NCI-H1436 (cell line): Measurements from ENCODE around the gene TUBGCP4.
"Not testable (repeated sequence)": the region's sequence is repeated elsewhere in the genome, so short reads cannot be mapped to it uniquely, and the experiment has no call there.

Experiments used
- DNase-seq: peaks from one replicate; lab custom pipeline; 2025; lab: John Stamatoyannopoulos, UW

The TUBGCP4 gene, protein sequence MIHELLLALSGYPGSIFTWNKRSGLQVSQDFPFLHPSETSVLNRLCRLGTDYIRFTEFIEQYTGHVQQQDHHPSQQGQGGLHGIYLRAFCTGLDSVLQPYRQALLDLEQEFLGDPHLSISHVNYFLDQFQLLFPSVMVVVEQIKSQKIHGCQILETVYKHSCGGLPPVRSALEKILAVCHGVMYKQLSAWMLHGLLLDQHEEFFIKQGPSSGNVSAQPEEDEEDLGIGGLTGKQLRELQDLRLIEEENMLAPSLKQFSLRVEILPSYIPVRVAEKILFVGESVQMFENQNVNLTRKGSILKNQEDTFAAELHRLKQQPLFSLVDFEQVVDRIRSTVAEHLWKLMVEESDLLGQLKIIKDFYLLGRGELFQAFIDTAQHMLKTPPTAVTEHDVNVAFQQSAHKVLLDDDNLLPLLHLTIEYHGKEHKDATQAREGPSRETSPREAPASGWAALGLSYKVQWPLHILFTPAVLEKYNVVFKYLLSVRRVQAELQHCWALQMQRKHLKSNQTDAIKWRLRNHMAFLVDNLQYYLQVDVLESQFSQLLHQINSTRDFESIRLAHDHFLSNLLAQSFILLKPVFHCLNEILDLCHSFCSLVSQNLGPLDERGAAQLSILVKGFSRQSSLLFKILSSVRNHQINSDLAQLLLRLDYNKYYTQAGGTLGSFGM

DNA sequence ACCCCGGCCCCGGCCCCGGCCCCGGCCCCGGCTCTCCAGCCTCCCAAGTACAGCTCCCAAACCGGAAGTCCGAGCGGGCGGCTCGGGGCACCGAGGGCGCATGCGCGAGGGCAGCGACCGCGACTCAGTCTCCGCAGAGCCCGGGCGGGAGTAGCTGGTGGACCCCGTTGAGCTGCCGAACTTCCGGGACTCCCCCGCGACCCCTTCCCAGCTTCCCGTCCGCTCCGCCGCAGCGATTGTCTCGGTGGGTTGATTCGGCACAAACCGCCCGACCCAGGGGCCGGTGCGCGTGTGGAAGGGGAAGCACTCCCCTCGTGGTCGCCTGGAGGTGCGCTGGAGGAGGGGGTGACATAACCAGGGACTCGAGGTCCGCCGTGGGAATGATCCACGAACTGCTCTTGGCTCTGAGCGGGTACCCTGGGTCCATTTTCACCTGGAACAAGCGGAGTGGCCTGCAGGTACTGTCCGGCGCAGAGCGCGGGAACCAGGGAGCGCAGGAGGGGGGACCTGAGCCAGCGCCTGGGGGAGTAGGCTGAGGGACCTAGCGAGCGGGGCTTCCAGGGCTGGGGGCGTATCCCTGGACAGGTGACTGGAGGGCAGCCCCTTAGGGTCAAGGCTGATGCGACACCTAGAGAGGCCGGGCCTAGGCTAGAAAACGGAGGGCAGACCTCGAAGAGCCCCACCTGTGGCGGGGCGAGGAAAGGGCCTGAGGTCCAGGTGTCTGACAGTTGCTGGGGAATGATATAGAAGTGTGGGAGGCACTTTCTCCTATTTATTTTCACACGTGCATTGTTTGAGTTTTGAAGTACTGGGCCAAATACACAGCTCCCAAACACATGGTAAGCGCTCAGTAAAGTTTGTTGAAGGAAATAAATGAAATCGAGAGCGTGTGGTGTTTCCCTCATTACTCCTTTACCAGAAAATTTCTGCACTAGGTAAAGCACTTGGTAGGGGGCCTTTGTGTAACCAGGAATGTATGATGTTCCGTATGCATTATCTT lies at the start of gene TUBGCP4, which contains the start of gene ZSCAN29:
Gene TUBGCP4, plus strand, starts transcription at position 127 of the 1,000 bp plus-strand sequence. Its CDS starts 254 bp downstream, at position 381.
Gene ZSCAN29, minus strand, starts transcription at position 69 of the 1,000 bp plus-strand sequence. CDS start 1,130 bp downstream, outside the sequence.
- DNase-seq: peak; percentile 81

DNA sequence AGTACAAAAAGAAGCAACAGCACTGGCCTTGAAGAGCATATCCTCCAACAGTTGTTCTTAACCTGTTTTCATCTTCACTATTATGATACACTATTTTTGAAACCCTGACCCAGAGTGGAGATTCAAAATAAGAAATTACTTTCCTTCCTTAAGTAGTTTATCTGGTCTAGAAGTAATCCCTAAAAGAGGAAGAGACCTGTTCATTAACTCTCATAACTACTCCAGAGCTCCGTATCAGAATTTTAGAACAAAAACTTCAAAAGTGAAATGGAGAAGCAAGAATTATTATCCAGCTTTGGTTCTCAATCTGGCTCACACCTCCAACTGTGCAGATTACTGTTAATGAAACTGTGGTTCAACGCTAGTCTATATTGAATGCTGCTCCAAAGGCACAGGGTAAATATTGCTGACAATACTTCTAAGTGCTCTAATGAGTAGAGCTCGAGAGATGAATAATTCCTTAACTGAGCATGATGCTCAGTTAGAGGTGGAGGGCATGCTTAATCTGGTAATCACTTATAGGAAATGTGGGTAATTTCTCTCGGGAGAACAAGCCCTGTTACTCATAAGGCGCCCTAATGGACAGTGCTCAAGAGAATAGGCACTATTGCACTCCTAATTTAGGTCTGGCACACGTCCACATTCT lies 45.7 kb upstream of the TUBGCP4 start:
- DNase-seq: no peak

GRCh38 chr15:43329217-43329959 lies 41.5 kb upstream of the TUBGCP4 start:
- DNase-seq: no peak

DNA sequence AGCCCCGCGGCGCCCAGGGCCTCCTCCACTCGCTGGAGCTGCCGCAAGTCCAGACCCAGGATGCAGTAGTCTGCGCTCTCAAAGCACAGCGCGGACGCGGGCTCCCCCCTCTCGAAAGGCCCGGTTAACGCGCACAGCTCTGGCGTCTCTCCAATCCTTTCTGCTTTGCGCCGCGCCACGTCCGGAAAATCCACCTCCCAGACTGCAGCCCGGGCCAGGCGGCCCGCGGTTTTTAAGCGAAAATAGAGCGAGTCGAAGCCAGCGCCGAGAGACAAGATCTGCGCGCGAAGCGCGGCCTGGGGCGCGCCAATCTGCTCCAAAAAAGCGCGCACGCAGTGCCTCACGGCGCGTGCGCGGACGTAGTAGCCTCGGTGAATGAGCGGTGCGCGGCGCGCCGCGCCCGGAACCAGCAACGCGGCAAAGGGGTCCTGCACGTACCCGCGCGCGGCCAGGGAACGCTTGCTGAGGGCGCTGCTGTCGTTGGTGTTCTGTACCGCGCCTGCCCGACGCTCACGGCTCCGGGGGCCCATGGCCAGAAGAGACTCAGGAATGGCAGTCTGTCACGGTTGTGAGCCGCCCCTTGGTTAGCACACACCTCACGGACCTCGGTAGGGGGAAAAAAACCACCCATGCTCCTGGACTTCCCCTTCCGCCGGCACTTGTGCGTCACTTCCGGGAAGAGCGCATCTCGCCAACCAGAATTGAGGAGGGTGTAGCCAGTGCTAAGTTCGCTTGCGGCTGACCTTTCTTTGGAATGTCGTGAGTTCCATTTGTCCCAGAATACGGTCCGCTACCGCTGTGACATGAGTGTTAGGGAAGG lies 40.7 kb upstream of the TUBGCP4 start, which contains the start of gene LCMT2:
Gene LCMT2, minus strand, starts transcription at position 614 of the 820 bp plus-strand sequence. Its CDS starts 84 bp downstream, at position 530.
- DNase-seq: peak; percentile 85

GRCh38 chr15:43330780-43331087 lies 40.2 kb upstream of the TUBGCP4 start:
- DNase-seq: no peak

DNA sequence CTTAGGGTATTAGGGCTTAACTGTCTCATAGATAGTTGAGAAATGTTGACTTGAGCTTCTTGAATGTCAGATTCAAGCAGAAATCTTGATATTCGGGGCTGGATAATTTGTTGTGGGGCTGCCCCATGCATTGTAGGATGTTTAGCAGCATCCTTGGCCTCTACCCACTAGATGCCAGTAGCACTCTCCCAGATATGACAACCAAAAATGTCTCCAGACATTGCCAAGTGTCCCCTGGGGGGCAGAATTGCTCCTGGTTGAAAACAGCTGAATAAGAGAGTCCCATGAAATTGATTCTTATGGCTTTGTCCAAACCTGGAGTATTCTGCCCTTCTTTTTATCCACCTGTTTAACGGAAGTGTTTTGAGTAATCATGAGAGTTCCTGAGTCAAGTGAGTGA lies 24.6 kb upstream of the TUBGCP4 start:
- DNase-seq: no peak

DNA sequence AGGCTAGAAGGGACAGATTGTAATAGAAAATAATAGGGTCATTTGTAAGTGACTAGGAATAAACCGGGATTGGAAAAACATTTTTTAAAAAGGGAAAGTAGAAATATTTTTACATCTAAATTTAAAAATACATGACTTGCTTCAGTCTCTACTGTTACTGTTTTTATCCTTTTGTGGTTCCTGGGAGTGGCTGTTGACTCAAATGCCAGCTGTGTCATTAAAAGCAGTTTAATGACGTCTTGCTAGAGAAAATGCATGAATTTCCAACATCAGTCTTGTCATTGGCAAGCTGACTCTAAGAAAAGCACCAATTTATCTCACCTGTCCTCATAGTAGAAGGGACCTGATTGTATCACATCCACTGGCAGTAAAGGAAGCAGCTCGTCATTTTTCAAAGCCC lies 23.8 kb upstream of the TUBGCP4 start:
- DNase-seq: no peak

GRCh38 chr15:43352693-43353382 lies 18.1 kb upstream of the TUBGCP4 start:
- no peak for DNase-seq

DNA sequence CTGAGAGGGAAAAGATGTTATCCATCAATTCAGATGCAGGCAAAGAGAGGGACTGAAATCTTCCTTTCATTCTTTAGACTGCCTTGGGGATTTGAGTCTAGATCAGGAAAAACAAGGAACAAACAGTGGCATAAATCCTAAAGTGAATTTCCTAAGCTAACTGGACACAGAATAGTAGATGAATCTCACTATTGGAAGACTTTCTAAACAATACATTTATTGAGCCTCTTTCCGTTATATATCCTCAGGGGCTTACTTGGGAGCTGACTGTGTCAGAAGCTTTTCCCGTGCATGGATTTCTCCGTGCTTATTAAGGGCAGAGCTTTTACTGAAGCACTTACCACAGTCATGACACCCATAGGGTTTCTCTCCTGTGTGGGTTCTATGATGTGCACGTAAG lies 10.1 kb upstream of the TUBGCP4 start:
- DNase-seq: no peak

DNA sequence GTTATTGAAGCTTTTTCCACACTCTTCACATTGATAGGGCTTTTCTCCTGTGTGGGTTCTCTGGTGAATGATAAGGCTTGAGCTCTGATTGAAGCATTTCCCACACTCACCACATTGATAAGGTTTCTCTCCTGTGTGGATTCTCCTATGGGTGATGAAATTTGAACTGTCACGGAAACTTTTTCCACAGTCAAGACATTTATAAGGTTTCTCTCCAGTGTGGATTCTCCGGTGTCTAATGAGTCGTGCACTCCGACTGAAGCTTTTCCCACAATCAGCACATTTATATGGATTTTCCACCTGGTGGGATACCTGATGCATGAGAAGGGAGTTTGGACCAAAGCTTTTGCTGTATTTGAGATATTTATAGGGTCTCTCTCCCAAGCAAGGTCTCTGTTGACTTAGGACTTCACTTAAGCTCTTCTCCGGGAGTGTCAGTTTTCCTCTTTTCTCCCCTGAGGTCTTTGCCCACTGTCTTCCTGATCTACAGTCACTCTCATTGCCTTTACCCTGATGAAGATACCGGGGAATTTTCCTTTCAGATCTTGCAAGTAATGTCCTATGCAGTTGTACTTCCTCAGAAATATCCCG lies 9.5 kb upstream of the TUBGCP4 start:
- no peak for DNase-seq

GRCh38 chr15:43370310-43370974 lies 459 bp upstream of the TUBGCP4 start:
- DNase-seq: peak; percentile 1

GRCh38 chr15:43376017-43376705 lies 5.3 kb downstream of the TUBGCP4 start:
- DNase-seq: peak; percentile 2

GRCh38 chr15:43378601-43379000 lies 7.7 kb downstream of the TUBGCP4 start:
- DNase-seq: no peak

GRCh38 chr15:43382310-43382709 lies 11.4 kb downstream of the TUBGCP4 start:
- no peak for DNase-seq

DNA sequence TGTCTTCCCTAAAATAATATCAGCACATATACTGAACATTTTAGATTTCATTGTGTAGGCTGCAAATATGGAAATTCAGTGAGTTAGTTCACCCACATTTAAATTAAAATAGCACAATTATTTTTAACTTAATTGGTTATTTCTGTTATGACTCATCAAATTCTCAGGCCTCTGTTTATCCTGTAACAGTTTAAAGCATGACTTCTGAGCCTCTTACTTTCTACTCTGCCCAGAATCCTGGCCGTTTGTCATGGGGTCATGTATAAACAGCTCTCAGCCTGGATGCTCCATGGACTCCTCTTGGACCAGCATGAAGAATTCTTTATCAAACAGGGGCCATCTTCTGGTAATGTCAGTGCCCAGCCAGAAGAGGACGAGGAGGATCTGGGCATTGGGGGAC lies 12.2 kb downstream of the TUBGCP4 start:
- DNase-seq: no peak

DNA sequence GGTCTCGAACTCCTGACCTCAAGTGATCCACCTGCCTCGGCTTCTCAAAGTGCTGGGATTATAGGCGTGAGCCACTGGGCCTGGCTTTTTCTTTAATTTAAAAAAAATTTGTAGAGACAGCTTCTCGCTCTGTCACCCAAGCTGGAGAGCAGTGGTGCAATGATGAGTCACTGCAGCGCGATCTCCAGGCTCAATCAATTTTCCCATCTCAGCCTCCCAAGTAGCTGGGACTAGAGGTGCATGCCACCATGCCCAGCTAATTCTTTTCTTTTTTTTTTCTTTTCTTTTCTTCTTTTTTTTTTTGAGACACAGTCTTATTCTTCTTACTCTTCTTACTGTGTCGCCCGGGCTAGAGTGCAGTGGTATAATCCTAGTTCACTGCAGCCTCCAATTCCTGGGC lies 19.8 kb downstream of the TUBGCP4 start:
- no peak for DNase-seq

- not testable (repeated sequence) for DNase-seq
Measured at GRCh38 chr15:43393592-43393991, 22.7 kb downstream of the TUBGCP4 start.

GRCh38 chr15:43402255-43402654 lies 31.4 kb downstream of the TUBGCP4 start:
- DNase-seq: no peak
